Measurements from ENCODE around the gene RANBP2.
"Not testable (repeated sequence)": the region's sequence is repeated elsewhere in the genome, so short reads cannot be mapped to it uniquely, and the experiment has no call there.

DNA sequence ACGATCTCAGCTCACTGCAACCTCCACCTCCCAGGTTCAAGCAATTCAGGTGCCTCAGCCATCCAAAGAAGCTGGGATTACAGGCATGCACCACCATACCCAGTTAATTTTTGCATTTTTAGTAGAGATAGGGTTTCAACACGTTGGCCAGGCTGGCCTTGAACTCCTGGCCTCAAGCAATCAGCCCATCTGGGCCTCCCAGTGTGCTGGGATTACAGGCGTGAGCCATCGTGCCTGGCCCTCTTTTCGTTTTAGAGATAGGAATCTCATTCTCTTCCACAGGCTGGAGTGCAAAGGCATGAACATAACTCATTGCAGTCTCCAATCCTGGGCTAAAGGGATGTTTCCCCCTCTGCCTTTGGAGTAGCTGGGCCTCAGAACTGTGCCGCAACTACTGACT lies 2.3 kb upstream of the RANBP2 start:
- TF ChIP-seq, protein P1, sequence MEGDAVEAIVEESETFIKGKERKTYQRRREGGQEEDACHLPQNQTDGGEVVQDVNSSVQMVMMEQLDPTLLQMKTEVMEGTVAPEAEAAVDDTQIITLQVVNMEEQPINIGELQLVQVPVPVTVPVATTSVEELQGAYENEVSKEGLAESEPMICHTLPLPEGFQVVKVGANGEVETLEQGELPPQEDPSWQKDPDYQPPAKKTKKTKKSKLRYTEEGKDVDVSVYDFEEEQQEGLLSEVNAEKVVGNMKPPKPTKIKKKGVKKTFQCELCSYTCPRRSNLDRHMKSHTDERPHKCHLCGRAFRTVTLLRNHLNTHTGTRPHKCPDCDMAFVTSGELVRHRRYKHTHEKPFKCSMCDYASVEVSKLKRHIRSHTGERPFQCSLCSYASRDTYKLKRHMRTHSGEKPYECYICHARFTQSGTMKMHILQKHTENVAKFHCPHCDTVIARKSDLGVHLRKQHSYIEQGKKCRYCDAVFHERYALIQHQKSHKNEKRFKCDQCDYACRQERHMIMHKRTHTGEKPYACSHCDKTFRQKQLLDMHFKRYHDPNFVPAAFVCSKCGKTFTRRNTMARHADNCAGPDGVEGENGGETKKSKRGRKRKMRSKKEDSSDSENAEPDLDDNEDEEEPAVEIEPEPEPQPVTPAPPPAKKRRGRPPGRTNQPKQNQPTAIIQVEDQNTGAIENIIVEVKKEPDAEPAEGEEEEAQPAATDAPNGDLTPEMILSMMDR (IDR thresholded peaks at IDR 0.05): not testable (repeated sequence)
- not testable (repeated sequence) for TF ChIP-seq POLR2A (IDR thresholded peaks at IDR 0.05)
